ENCODE data around the gene CYB561. TPM values are rescaled to one million over a fixed set of nuclear protein-coding genes. Genes with fewer than 3 reads are reported as not detected.

CYB561 gene
- total and polyA plus RNA-seq, 4 donors: 41.2 to 97.9 (median 45.8) TPM

GRCh38 chr17:63483655-63484575 lies 37.8 kb upstream of the CYB561 start:
- Histone ChIP-seq H3K9me3 (ENCODE audit: control insufficient read depth in 4 of 4, insufficient read depth in 3 of 4, low read length in 3 of 4) (no peaks in the 10 kb centered on the region), H3K9ac (ENCODE audit: insufficient read depth in 1 of 2, low read length in 2 of 2) (no peak overlapping the region), H3K36me3 (ENCODE audit: control insufficient read depth in 4 of 4, insufficient read depth in 4 of 4, low read length in 4 of 4) (no peaks in the 10 kb centered on the region), H3K4me1 (ENCODE audit: control insufficient read depth in 5 of 5, insufficient read depth in 5 of 5, low read length in 5 of 5) (peaks cover 0 to 10% (median 0%) of the 10 kb centered on the region in 5 donors), H3K27ac (ENCODE audit: low read depth in 1 of 2, low read length in 1 of 2) (no peak overlapping the region), H3K4me3 (no peak overlapping the region), H3K27me3 (ENCODE audit: control insufficient read depth in 3 of 3, insufficient read depth in 3 of 3, low read length in 2 of 3) (peaks cover 0 to under 1% (median 0%) of the 10 kb centered on the region in 3 donors)
- WGBS, 2 donors: 91 to 95% methylated on average over 16 of the region's 16 CpGs
- ATAC-seq (ENCODE audit: insufficient read depth, low FRiP score) (no peak), DNase-seq (no peak)
- TF ChIP-seq CTCF (IDR thresholded peaks at IDR 0.05; ENCODE audit: control extremely low read depth, extremely low read depth): no peak

- peaks cover 0 to 10% (median 0%) of the 10 kb centered on the region in 5 donors for H3K4me1 ChIP-seq (ENCODE audit: control insufficient read depth in 5 of 5, insufficient read depth in 5 of 5, low read length in 5 of 5)
- H3K9ac ChIP-seq (ENCODE audit: insufficient read depth in 1 of 2, low read length in 2 of 2): no peak overlapping the region
- 80 to 86% methylated on average over 10 of the region's 10 CpGs for WGBS, 2 donors
- H3K27ac ChIP-seq (ENCODE audit: low read depth in 1 of 2, low read length in 1 of 2): peak overlapping the region in 1 of 2 donors; percentile 9
- DNase-seq (no peak), ATAC-seq (ENCODE audit: insufficient read depth, low FRiP score) (no peak)
- no peaks in the 10 kb centered on the region for H3K36me3 ChIP-seq (ENCODE audit: control insufficient read depth in 4 of 4, insufficient read depth in 4 of 4, low read length in 4 of 4)
- peaks cover 0 to 9% (median 6%) of the 10 kb centered on the region in 3 donors for H3K27me3 ChIP-seq (ENCODE audit: control insufficient read depth in 3 of 3, insufficient read depth in 3 of 3, low read length in 2 of 3)
- H3K4me3 ChIP-seq: no peak overlapping the region
- no peaks in the 10 kb centered on the region for H3K9me3 ChIP-seq (ENCODE audit: control insufficient read depth in 4 of 4, insufficient read depth in 3 of 4, low read length in 3 of 4)
- TF ChIP-seq CTCF (IDR thresholded peaks at IDR 0.05; ENCODE audit: control extremely low read depth, extremely low read depth): no peak
These were observed 36.9 kb upstream of the CYB561 start for GRCh38 chr17:63483038-63483437.

- H3K36me3 ChIP-seq (ENCODE audit: control insufficient read depth in 4 of 4, insufficient read depth in 4 of 4, low read length in 4 of 4): no peaks in the 10 kb centered on the region
- no peak overlapping the region for H3K4me3 ChIP-seq
- 87 to 96% methylated on average over 16 of the region's 16 CpGs for WGBS, 2 donors
- no peak overlapping the region for H3K27ac ChIP-seq (ENCODE audit: low read depth in 1 of 2, low read length in 1 of 2)
- ATAC-seq (ENCODE audit: insufficient read depth, low FRiP score) (no peak), DNase-seq (no peak)
- no peak overlapping the region for H3K9ac ChIP-seq (ENCODE audit: insufficient read depth in 1 of 2, low read length in 2 of 2)
- H3K4me1 ChIP-seq (ENCODE audit: control insufficient read depth in 5 of 5, insufficient read depth in 5 of 5, low read length in 5 of 5): peaks cover 0 to 10% (median 4%) of the 10 kb centered on the region in 5 donors
- no peak for TF ChIP-seq CTCF (IDR thresholded peaks at IDR 0.05; ENCODE audit: control extremely low read depth, extremely low read depth)
- H3K27me3 ChIP-seq (ENCODE audit: control insufficient read depth in 3 of 3, insufficient read depth in 3 of 3, low read length in 2 of 3): peaks cover 0 to 14% (median 6%) of the 10 kb centered on the region in 3 donors
- H3K9me3 ChIP-seq (ENCODE audit: control insufficient read depth in 4 of 4, insufficient read depth in 3 of 4, low read length in 3 of 4): no peaks in the 10 kb centered on the region
These were observed 36.4 kb upstream of the CYB561 start for GRCh38 chr17:63482509-63482908.

All from lung (tissue), 12 donors.